Effector CD4-positive, alpha-beta T cell (primary cell): ENCODE results near the gene JAKMIP1.

Experiments used
- DNase-seq: peaks from one replicate; pipeline ENCODE4 v3.0.0-alpha.2; 2020

Gene JAKMIP1

GRCh38 chr4:6199422-6199921, 877 bp downstream of the JAKMIP1 start:
- no peak for DNase-seq

- no peak for DNase-seq
These were observed 1.5 kb downstream of the JAKMIP1 start for GRCh38 chr4:6198768-6199421.

GRCh38 chr4:6198278-6198677, 2.1 kb downstream of the JAKMIP1 start:
- no peak for DNase-seq

GRCh38 chr4:6197433-6198174, 2.7 kb downstream of the JAKMIP1 start:
- no peak for DNase-seq

GRCh38 chr4:6196871-6197270, 3.5 kb downstream of the JAKMIP1 start:
- no peak for DNase-seq

- no peak for DNase-seq
These were observed 4.0 kb downstream of the JAKMIP1 start for GRCh38 chr4:6196324-6196723.

GRCh38 chr4:6195602-6196319, 4.6 kb downstream of the JAKMIP1 start:
- DNase-seq = no peak

GRCh38 chr4:6194458-6195195, 5.7 kb downstream of the JAKMIP1 start:
- no peak for DNase-seq

- no peak for DNase-seq
These were observed 7.0 kb downstream of the JAKMIP1 start for GRCh38 chr4:6193399-6193798.

GRCh38 chr4:6192245-6192644, 8.1 kb downstream of the JAKMIP1 start:
- no peak for DNase-seq

- DNase-seq = no peak
These were observed 8.8 kb downstream of the JAKMIP1 start for GRCh38 chr4:6191448-6192130.

GRCh38 chr4:6190486-6190885, 9.9 kb downstream of the JAKMIP1 start:
- no peak for DNase-seq

GRCh38 chr4:6189511-6189910, 10.8 kb downstream of the JAKMIP1 start:
- DNase-seq = no peak

GRCh38 chr4:6188687-6189305, 11.6 kb downstream of the JAKMIP1 start:
- no peak for DNase-seq

GRCh38 chr4:6184169-6184568, 16.2 kb downstream of the JAKMIP1 start:
- no peak for DNase-seq

GRCh38 chr4:6183740-6184139, 16.6 kb downstream of the JAKMIP1 start:
- no peak for DNase-seq

GRCh38 chr4:6182376-6183280, 17.7 kb downstream of the JAKMIP1 start:
- no peak for DNase-seq

GRCh38 chr4:6180841-6181631, 19.3 kb downstream of the JAKMIP1 start:
- peak; percentile 17 for DNase-seq

- no peak for DNase-seq
These were observed 21.0 kb downstream of the JAKMIP1 start for GRCh38 chr4:6179362-6179761.

- DNase-seq = no peak
These were observed 21.6 kb downstream of the JAKMIP1 start for GRCh38 chr4:6178757-6179156.
